ENCODE data around the gene LAMTOR5.

DNA sequence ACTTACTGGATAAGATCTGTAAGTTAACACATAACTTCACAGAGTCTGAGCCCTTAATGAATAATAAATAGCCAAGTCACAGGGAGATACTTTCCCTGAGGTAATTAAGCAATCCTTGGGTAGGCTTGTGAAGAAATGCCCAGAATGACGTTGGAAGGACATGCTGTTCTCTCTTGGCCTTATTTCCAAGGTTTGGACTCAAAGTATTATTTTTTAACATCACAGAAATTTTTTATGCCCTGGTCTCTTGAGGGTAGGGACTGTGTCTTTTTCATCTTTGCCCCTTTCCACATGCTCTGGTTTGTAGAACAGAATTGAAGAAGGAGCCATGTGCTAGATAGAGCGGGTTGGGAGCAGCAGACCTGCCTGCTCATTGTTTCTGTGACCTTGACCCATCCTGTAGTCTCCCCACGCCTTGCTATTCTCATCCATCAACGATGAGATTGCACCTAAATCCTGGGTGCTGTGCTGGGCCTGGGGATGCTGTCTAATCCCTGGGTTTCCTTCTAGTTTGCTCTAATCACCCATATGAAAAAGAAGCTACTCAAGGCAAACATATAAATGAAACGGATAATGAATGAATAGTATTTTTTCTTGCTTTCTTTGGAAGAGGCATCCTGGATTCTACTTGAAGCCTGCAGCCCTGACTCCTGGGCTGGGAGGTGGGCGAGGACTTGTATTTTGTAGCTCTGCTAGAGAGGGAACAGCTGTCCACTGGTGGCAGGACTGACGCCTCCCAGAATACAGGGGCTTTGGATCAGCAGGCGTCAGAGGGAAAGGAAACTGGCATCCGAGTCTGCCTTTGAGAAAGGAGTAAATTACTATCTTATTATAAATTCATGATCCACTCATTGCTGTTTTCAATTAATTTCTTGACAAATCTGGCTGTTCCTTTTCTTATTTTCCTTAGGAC lies 17.5 kb upstream of the LAMTOR5 start:
- no peak for TF ChIP-seq CBFB (IDR thresholded peaks at IDR 0.05; ENCODE audit: low read depth)
- no peak for TF ChIP-seq CBX5 (IDR thresholded peaks at IDR 0.05; ENCODE audit: low read depth)
- TF ChIP-seq, protein P1, sequence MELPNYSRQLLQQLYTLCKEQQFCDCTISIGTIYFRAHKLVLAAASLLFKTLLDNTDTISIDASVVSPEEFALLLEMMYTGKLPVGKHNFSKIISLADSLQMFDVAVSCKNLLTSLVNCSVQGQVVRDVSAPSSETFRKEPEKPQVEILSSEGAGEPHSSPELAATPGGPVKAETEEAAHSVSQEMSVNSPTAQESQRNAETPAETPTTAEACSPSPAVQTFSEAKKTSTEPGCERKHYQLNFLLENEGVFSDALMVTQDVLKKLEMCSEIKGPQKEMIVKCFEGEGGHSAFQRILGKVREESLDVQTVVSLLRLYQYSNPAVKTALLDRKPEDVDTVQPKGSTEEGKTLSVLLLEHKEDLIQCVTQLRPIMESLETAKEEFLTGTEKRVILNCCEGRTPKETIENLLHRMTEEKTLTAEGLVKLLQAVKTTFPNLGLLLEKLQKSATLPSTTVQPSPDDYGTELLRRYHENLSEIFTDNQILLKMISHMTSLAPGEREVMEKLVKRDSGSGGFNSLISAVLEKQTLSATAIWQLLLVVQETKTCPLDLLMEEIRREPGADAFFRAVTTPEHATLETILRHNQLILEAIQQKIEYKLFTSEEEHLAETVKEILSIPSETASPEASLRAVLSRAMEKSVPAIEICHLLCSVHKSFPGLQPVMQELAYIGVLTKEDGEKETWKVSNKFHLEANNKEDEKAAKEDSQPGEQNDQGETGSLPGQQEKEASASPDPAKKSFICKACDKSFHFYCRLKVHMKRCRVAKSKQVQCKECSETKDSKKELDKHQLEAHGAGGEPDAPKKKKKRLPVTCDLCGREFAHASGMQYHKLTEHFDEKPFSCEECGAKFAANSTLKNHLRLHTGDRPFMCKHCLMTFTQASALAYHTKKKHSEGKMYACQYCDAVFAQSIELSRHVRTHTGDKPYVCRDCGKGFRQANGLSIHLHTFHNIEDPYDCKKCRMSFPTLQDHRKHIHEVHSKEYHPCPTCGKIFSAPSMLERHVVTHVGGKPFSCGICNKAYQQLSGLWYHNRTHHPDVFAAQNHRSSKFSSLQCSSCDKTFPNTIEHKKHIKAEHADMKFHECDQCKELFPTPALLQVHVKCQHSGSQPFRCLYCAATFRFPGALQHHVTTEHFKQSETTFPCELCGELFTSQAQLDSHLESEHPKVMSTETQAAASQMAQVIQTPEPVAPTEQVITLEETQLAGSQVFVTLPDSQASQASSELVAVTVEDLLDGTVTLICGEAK (IDR thresholded peaks at IDR 0.05; ENCODE audit: borderline replicate concordance): no peak
- no peak for TF ChIP-seq POLR2AphosphoS5 (IDR thresholded peaks at IDR 0.05; ENCODE audit: low read length)
- TF ChIP-seq, protein P2, sequence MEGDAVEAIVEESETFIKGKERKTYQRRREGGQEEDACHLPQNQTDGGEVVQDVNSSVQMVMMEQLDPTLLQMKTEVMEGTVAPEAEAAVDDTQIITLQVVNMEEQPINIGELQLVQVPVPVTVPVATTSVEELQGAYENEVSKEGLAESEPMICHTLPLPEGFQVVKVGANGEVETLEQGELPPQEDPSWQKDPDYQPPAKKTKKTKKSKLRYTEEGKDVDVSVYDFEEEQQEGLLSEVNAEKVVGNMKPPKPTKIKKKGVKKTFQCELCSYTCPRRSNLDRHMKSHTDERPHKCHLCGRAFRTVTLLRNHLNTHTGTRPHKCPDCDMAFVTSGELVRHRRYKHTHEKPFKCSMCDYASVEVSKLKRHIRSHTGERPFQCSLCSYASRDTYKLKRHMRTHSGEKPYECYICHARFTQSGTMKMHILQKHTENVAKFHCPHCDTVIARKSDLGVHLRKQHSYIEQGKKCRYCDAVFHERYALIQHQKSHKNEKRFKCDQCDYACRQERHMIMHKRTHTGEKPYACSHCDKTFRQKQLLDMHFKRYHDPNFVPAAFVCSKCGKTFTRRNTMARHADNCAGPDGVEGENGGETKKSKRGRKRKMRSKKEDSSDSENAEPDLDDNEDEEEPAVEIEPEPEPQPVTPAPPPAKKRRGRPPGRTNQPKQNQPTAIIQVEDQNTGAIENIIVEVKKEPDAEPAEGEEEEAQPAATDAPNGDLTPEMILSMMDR (IDR thresholded peaks at IDR 0.05 in 2 of 3, conservative IDR thresholded peaks at IDR 0.05 in 1 of 3; ENCODE audit: control insufficient read depth in 2 of 3, extremely low read depth in 1 of 3, insufficient read depth in 1 of 3, low read depth in 3 of 3, low read length in 3 of 3): no peak
- no peak for TF ChIP-seq TARDBP (IDR thresholded peaks at IDR 0.05; ENCODE audit: borderline replicate concordance)
- no peak for TF ChIP-seq SUZ12 (IDR thresholded peaks at IDR 0.05; ENCODE audit: unreplicated experiment)
- TF ChIP-seq, protein P3, sequence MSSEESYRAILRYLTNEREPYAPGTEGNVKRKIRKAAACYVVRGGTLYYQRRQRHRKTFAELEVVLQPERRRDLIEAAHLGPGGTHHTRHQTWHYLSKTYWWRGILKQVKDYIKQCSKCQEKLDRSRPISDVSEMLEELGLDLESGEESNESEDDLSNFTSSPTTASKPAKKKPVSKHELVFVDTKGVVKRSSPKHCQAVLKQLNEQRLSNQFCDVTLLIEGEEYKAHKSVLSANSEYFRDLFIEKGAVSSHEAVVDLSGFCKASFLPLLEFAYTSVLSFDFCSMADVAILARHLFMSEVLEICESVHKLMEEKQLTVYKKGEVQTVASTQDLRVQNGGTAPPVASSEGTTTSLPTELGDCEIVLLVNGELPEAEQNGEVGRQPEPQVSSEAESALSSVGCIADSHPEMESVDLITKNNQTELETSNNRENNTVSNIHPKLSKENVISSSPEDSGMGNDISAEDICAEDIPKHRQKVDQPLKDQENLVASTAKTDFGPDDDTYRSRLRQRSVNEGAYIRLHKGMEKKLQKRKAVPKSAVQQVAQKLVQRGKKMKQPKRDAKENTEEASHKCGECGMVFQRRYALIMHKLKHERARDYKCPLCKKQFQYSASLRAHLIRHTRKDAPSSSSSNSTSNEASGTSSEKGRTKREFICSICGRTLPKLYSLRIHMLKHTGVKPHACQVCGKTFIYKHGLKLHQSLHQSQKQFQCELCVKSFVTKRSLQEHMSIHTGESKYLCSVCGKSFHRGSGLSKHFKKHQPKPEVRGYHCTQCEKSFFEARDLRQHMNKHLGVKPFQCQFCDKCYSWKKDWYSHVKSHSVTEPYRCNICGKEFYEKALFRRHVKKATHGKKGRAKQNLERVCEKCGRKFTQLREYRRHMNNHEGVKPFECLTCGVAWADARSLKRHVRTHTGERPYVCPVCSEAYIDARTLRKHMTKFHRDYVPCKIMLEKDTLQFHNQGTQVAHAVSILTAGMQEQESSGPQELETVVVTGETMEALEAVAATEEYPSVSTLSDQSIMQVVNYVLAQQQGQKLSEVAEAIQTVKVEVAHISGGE (CRISPR knock-in tag; IDR thresholded peaks at IDR 0.05): no peak
- no peak for TF ChIP-seq SP1 (IDR thresholded peaks at IDR 0.05; ENCODE audit: low read depth, low read length)
- no peak for TF ChIP-seq NFYB (IDR thresholded peaks at IDR 0.05; ENCODE audit: insufficient read depth, low read depth, low read length)
- no peak for TF ChIP-seq SRF (IDR thresholded peaks at IDR 0.05; ENCODE audit: low read depth in 2 of 2, low read length in 2 of 2)
- TF ChIP-seq TAF1 (IDR thresholded peaks at IDR 0.05; ENCODE audit: borderline replicate concordance, low read depth, low read length): no peak
- TF ChIP-seq, protein P4, sequence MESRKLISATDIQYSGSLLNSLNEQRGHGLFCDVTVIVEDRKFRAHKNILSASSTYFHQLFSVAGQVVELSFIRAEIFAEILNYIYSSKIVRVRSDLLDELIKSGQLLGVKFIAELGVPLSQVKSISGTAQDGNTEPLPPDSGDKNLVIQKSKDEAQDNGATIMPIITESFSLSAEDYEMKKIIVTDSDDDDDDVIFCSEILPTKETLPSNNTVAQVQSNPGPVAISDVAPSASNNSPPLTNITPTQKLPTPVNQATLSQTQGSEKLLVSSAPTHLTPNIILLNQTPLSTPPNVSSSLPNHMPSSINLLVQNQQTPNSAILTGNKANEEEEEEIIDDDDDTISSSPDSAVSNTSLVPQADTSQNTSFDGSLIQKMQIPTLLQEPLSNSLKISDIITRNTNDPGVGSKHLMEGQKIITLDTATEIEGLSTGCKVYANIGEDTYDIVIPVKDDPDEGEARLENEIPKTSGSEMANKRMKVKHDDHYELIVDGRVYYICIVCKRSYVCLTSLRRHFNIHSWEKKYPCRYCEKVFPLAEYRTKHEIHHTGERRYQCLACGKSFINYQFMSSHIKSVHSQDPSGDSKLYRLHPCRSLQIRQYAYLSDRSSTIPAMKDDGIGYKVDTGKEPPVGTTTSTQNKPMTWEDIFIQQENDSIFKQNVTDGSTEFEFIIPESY (IDR thresholded peaks at IDR 0.05): no peak
- TF ChIP-seq, protein P5, sequence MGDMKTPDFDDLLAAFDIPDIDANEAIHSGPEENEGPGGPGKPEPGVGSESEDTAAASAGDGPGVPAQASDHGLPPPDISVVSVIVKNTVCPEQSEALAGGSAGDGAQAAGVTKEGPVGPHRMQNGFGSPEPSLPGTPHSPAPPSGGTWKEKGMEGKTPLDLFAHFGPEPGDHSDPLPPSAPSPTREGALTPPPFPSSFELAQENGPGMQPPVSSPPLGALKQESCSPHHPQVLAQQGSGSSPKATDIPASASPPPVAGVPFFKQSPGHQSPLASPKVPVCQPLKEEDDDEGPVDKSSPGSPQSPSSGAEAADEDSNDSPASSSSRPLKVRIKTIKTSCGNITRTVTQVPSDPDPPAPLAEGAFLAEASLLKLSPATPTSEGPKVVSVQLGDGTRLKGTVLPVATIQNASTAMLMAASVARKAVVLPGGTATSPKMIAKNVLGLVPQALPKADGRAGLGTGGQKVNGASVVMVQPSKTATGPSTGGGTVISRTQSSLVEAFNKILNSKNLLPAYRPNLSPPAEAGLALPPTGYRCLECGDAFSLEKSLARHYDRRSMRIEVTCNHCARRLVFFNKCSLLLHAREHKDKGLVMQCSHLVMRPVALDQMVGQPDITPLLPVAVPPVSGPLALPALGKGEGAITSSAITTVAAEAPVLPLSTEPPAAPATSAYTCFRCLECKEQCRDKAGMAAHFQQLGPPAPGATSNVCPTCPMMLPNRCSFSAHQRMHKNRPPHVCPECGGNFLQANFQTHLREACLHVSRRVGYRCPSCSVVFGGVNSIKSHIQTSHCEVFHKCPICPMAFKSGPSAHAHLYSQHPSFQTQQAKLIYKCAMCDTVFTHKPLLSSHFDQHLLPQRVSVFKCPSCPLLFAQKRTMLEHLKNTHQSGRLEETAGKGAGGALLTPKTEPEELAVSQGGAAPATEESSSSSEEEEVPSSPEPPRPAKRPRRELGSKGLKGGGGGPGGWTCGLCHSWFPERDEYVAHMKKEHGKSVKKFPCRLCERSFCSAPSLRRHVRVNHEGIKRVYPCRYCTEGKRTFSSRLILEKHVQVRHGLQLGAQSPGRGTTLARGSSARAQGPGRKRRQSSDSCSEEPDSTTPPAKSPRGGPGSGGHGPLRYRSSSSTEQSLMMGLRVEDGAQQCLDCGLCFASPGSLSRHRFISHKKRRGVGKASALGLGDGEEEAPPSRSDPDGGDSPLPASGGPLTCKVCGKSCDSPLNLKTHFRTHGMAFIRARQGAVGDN (IDR thresholded peaks at IDR 0.05): no peak
